Activated naive CD8-positive, alpha-beta T cell (primary cell): Measurements from ENCODE around the gene ZNF503.
"Not testable (repeated sequence)": the region's sequence is repeated elsewhere in the genome, so short reads cannot be mapped to it uniquely, and the experiment has no call there.

Source experiments
- H3K27ac Mint-ChIP-seq: one replicate; pipeline ENCODE4 v1.8.0; 2021; ENCODE audit warnings: mixed read lengths
- H3K27me3 Mint-ChIP-seq: one replicate; pipeline ENCODE4 v1.8.0; 2021; ENCODE audit warnings: mixed read lengths
- H3K36me3 Mint-ChIP-seq: one replicate; pipeline ENCODE4 v1.8.0; 2021; ENCODE audit warnings: mixed read lengths
- H3K4me1 Mint-ChIP-seq: one replicate; pipeline ENCODE4 v1.8.0; 2021; ENCODE audit warnings: low read depth, mixed read lengths
- H3K4me3 Mint-ChIP-seq: one replicate; pipeline ENCODE4 v1.8.0; 2021; ENCODE audit warnings: mild to moderate bottlenecking, mixed read lengths
- H3K9me3 Mint-ChIP-seq: one replicate; pipeline ENCODE4 v1.8.0; 2021; ENCODE audit warnings: low read depth, mixed read lengths

ZNF503 gene

GRCh38 chr10:75369838-75370237 lies 31.7 kb downstream of the ZNF503 start:
- H3K36me3 Mint-ChIP-seq: not testable (repeated sequence)

GRCh38 chr10:75367901-75368300 lies 33.7 kb downstream of the ZNF503 start:
- H3K4me1 Mint-ChIP-seq: no peaks in the 10 kb centered on the region
- no peak overlapping the region for H3K4me3 Mint-ChIP-seq
- peaks cover 3% of the 10 kb centered on the region for H3K36me3 Mint-ChIP-seq
- peaks cover 6% of the 10 kb centered on the region for H3K27me3 Mint-ChIP-seq
- peaks cover 4% of the 10 kb centered on the region for H3K9me3 Mint-ChIP-seq
- no peak overlapping the region for H3K27ac Mint-ChIP-seq

More at GRCh38 chr10:75369838-75370237, 31.7 kb downstream of the ZNF503 start:
- peaks cover 11% of the 10 kb centered on the region for H3K27me3 Mint-ChIP-seq
- not testable (repeated sequence) for H3K4me1 Mint-ChIP-seq, H3K4me3 Mint-ChIP-seq, H3K27ac Mint-ChIP-seq, H3K9me3 Mint-ChIP-seq

DNA sequence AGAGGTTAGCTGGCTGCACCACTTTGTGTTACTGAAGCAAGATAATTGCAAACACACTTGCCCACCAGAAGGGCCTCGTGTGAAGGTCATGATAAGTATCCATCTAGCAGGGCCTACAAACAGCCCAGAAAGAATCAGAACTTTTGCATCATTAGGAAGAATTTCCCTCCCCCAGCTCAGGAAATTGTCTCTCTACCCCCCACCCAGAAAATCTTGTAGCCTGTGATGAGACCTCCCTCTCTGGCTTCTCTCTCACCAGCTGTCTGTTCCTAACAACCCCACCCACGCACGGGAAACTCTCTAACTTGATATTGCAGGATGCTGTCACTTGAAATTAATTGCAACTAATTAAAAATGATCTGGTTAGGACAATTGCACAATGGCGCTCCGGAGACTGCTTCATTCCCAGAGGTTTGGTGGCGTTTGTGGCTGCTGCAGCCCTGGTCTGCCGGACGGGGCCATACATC lies 34.5 kb downstream of the ZNF503 start:
- H3K4me1 Mint-ChIP-seq: no peaks in the 10 kb centered on the region
- peaks cover 3% of the 10 kb centered on the region for H3K36me3 Mint-ChIP-seq
- no peak overlapping the region for H3K27ac Mint-ChIP-seq
- no peak overlapping the region for H3K4me3 Mint-ChIP-seq
- H3K27me3 Mint-ChIP-seq: peaks cover 6% of the 10 kb centered on the region
- peaks cover 4% of the 10 kb centered on the region for H3K9me3 Mint-ChIP-seq

DNA sequence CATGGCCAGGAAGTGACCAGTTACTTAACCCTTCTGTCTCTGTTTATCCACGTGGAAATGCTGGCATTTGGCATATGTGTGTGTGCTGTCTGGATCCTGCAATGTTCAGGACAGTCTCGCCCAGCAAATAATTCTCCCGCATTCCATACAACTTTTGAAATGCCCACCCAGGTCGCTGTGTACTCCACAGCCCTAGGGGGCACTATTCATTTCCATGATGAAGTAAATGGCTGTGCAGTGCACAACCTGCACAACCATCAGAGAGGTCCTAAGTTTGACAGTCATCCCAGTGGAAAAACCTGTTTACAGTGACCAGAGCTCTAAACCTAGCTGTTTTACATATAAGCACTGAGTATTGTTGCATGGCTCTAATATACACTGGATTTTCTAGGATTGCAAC lies 38.1 kb downstream of the ZNF503 start:
- no peaks in the 10 kb centered on the region for H3K36me3 Mint-ChIP-seq
- H3K4me1 Mint-ChIP-seq: no peaks in the 10 kb centered on the region
- H3K9me3 Mint-ChIP-seq: peaks cover 4% of the 10 kb centered on the region
- H3K4me3 Mint-ChIP-seq: no peak overlapping the region
- no peak overlapping the region for H3K27ac Mint-ChIP-seq
- peaks cover 2% of the 10 kb centered on the region for H3K27me3 Mint-ChIP-seq

GRCh38 chr10:75359876-75360275 lies 41.7 kb downstream of the ZNF503 start:
- H3K9me3 Mint-ChIP-seq, H3K4me1 Mint-ChIP-seq, H3K36me3 Mint-ChIP-seq, H3K27ac Mint-ChIP-seq, H3K4me3 Mint-ChIP-seq, H3K27me3 Mint-ChIP-seq: not testable (repeated sequence)

GRCh38 chr10:75358835-75359421 lies 42.6 kb downstream of the ZNF503 start:
- H3K4me3 Mint-ChIP-seq: no peak overlapping the region
- peaks cover 5% of the 10 kb centered on the region for H3K9me3 Mint-ChIP-seq
- no peaks in the 10 kb centered on the region for H3K36me3 Mint-ChIP-seq
- H3K27me3 Mint-ChIP-seq: peaks cover 2% of the 10 kb centered on the region
- no peak overlapping the region for H3K27ac Mint-ChIP-seq
- H3K4me1 Mint-ChIP-seq: no peaks in the 10 kb centered on the region

DNA sequence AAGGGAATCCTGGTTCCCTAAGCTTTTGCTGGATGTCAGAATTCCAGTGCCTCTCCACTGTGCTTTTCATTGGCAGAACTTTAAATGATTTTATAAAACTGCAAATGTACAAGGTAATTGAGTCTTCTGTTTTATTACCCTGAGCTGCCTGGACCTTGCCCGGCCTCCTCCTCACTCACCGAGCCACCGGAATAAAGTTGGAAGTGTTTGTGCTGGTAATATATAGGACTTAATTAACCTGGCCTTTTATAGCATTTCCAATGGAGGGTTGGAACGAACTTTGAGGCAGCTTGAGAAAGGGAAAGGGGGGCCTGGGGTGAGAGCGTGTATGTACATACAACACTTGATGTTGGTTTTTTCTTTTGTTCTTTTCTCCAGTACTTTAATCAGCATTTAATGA lies 43.4 kb downstream of the ZNF503 start:
- Mint-ChIP-seq H3K27me3 (peaks cover 2% of the 10 kb centered on the region), H3K4me3 (no peak overlapping the region), H3K4me1 (no peaks in the 10 kb centered on the region), H3K9me3 (peaks cover 5% of the 10 kb centered on the region), H3K36me3 (no peaks in the 10 kb centered on the region), H3K27ac (no peak overlapping the region)

DNA sequence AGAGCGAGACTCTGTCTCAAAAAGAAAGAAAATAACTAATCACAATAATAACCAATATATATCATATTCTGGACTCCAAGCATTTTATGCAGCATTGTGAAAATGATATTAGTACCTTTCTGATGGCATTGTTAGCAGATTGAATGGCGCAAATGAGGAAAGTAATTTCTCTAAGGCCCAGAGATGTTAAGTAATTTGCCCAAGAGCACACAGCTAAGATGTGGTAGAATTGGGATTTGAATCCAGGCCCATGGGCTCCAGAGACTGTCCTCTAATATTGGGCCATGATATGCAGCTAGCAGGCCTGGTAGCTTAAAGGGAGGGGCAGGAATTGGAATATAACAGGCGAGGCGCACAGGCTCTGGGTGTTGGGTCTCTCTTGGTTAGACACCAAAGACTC lies 44.1 kb downstream of the ZNF503 start:
- no peaks in the 10 kb centered on the region for H3K36me3 Mint-ChIP-seq
- H3K27ac Mint-ChIP-seq: no peak overlapping the region
- H3K4me1 Mint-ChIP-seq: no peaks in the 10 kb centered on the region
- H3K4me3 Mint-ChIP-seq: no peak overlapping the region
- H3K27me3 Mint-ChIP-seq: peaks cover 2% of the 10 kb centered on the region
- peaks cover 5% of the 10 kb centered on the region for H3K9me3 Mint-ChIP-seq

DNA sequence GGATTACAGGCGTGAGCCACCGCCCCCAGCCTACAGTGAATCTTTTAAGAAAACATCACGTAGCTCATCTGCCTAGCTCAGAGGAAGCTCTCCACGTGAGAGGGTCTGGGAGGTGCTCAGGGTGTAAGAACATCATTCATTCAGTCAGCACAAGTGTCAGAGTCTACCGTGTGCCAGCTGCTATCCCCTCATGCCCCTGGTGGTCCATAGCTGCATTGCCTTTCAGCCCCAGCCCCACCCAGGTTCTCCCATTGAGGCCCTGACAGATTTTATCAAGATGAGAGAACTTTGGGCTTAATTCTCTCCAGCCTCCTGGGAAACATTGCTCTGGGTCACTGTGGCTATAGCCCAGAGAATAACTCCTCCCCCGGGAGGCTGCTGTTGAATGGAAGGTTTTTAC lies 45.1 kb downstream of the ZNF503 start:
- H3K36me3 Mint-ChIP-seq: no peaks in the 10 kb centered on the region
- no peak overlapping the region for H3K4me3 Mint-ChIP-seq
- no peak overlapping the region for H3K27ac Mint-ChIP-seq
- peaks cover 5% of the 10 kb centered on the region for H3K9me3 Mint-ChIP-seq
- H3K27me3 Mint-ChIP-seq: peaks cover 6% of the 10 kb centered on the region
- no peaks in the 10 kb centered on the region for H3K4me1 Mint-ChIP-seq

GRCh38 chr10:75355706-75356105 lies 45.9 kb downstream of the ZNF503 start:
- Mint-ChIP-seq H3K27ac (no peak overlapping the region), H3K27me3 (peaks cover 7% of the 10 kb centered on the region), H3K36me3 (no peaks in the 10 kb centered on the region), H3K9me3 (peaks cover 5% of the 10 kb centered on the region), H3K4me1 (no peaks in the 10 kb centered on the region), H3K4me3 (no peak overlapping the region)

DNA sequence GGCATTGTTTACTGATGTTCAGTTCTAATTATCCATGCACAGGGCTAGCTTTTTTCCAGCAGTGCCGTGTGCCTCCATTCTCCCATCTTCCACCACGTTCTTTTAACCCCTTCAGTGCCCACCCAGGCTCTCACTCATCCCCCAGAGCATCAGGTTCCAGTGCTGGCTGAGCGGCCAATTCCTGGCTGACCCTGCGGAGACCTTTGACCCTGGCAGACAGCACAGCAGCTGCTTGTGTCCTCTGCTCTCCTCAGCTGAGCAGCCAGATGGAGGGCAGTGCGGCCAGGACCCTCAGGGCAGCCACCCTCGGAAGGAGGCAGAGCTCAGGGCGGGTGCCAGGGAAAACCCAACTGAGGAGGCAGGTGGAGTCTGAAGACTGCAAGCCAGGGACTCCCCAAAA lies 48.4 kb downstream of the ZNF503 start:
- H3K4me1 Mint-ChIP-seq: no peaks in the 10 kb centered on the region
- H3K9me3 Mint-ChIP-seq: peaks cover 5% of the 10 kb centered on the region
- H3K27ac Mint-ChIP-seq: no peak overlapping the region
- H3K36me3 Mint-ChIP-seq: no peaks in the 10 kb centered on the region
- no peak overlapping the region for H3K4me3 Mint-ChIP-seq
- peaks cover 6% of the 10 kb centered on the region for H3K27me3 Mint-ChIP-seq

DNA sequence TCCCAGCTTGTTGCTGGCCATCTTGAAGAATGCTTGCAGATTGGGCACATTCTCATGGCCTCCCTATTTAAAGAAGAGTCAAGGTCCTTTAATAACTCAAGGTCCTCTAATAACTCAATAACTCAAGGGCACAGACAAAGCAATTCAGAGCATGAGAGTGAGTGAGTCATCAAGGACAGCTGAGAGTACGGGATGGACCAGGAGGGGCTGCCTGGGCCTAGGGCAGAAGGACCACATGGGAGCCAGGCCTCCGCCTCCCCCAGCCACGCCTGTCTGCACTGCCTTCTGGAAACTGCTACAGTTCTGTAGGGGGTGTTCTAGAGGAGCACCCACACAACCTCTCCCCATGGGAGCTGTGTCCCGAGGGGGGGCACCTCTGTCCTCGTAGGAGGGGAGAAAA lies 48.9 kb downstream of the ZNF503 start:
- no peak overlapping the region for H3K4me3 Mint-ChIP-seq
- H3K36me3 Mint-ChIP-seq: no peaks in the 10 kb centered on the region
- H3K4me1 Mint-ChIP-seq: no peaks in the 10 kb centered on the region
- peaks cover 6% of the 10 kb centered on the region for H3K27me3 Mint-ChIP-seq
- no peak overlapping the region for H3K27ac Mint-ChIP-seq
- peaks cover 5% of the 10 kb centered on the region for H3K9me3 Mint-ChIP-seq

- Mint-ChIP-seq H3K27ac (no peak overlapping the region), H3K27me3 (peaks cover 6% of the 10 kb centered on the region)
Observed at GRCh38 chr10:75351637-75352036, 49.9 kb downstream of the ZNF503 start.

GRCh38 chr10:75350791-75351190 lies 50.8 kb downstream of the ZNF503 start:
- Mint-ChIP-seq H3K27me3 (peaks cover 6% of the 10 kb centered on the region), H3K36me3 (no peaks in the 10 kb centered on the region), H3K4me3 (no peak overlapping the region), H3K4me1 (no peaks in the 10 kb centered on the region), H3K27ac (no peak overlapping the region), H3K9me3 (peaks cover 5% of the 10 kb centered on the region)

More at GRCh38 chr10:75351637-75352036, 49.9 kb downstream of the ZNF503 start:
- Mint-ChIP-seq H3K4me1 (no peaks in the 10 kb centered on the region), H3K9me3 (peaks cover 5% of the 10 kb centered on the region), H3K4me3 (no peak overlapping the region), H3K36me3 (no peaks in the 10 kb centered on the region)
